MM.1S (cell line): ENCODE data around the gene ELOVL6.

Experiments used
- DNase-seq: peaks from one replicate; pipeline ENCODE4 v3.0.0-alpha.2; 2015
- H2AFZ ChIP-seq: fragments of 300-600 bp; sonication (generic); 2 replicates; pipeline ENCODE4 v1.6.0; 2016; ENCODE audit warnings: antibody characterized with exemption, low read length
- H3F3A ChIP-seq: fragments of 300-600 bp; sonication (generic); 2 replicates; pipeline ENCODE4 v1.6.1; 2016; ENCODE audit warnings: mild to moderate bottlenecking, antibody characterized with exemption, low read length, moderate library complexity, mixed read lengths; ENCODE audit not compliant: insufficient read depth
- H3K27ac ChIP-seq: fragments of 300-600 bp; sonication (generic); 2 replicates; pipeline ENCODE4 v1.5.1; 2016; ENCODE audit warnings: mild to moderate bottlenecking, low read length
- H3K27me3 ChIP-seq: fragments of 300-600 bp; sonication (generic); replicated peaks from 2 replicates; pipeline ENCODE4 v1.6.0; 2016; ENCODE audit warnings: low read length; ENCODE audit not compliant: insufficient read depth
- H3K36me3 ChIP-seq: fragments of 300-600 bp; sonication (generic); replicated peaks from 2 replicates; pipeline ENCODE4 v1.6.1; 2016; ENCODE audit warnings: mild to moderate bottlenecking, low read length, mixed read lengths; ENCODE audit not compliant: insufficient read depth
- H3K4me1 ChIP-seq: fragments of 300-600 bp; sonication (generic); 2 replicates; pipeline ENCODE4 v1.6.1; 2016; ENCODE audit warnings: low read length, mixed read lengths
- H3K4me2 ChIP-seq: fragments of 300-600 bp; sonication (generic); 2 replicates; pipeline ENCODE4 v1.6.0; 2016; ENCODE audit warnings: low read depth, low read length
- H3K4me3 ChIP-seq: fragments of 300-600 bp; sonication (generic); 2 replicates; pipeline ENCODE4 v1.5.1; 2016; ENCODE audit warnings: low read length, mixed read lengths
- H3K79me2 ChIP-seq: fragments of 300-600 bp; sonication (generic); 2 replicates; pipeline ENCODE4 v1.6.1; 2016; ENCODE audit warnings: mixed run types, low read length, mixed read lengths
- H3K9ac ChIP-seq: fragments of 300-600 bp; sonication (generic); 2 replicates; pipeline ENCODE4 v1.6.1; 2016; ENCODE audit warnings: low read length, mixed read lengths
- H3K9me2 ChIP-seq: fragments of 300-600 bp; sonication (generic); replicated peaks from 2 replicates; pipeline ENCODE4 v1.6.1; 2016; ENCODE audit warnings: mild to moderate bottlenecking, low read length, mixed read lengths; ENCODE audit not compliant: insufficient read depth
- H3K9me3 ChIP-seq: fragments of 300-600 bp; sonication (generic); replicated peaks from 2 replicates; pipeline ENCODE4 v1.6.1; 2016; ENCODE audit warnings: mild to moderate bottlenecking, low read length, mixed read lengths; ENCODE audit not compliant: insufficient read depth
- H4K20me1 ChIP-seq: fragments of 300-600 bp; sonication (generic); 2 replicates; pipeline ENCODE4 v1.6.1; 2016; ENCODE audit warnings: mild to moderate bottlenecking, low read length, moderate library complexity, mixed read lengths; ENCODE audit not compliant: insufficient read depth
- CTCF ChIP-seq: fragments of 300-600 bp; sonication (generic); IDR thresholded peaks from 2 replicates; pipeline ENCODE4 v1.5.1; 2016; ENCODE audit warnings: antibody characterized with exemption, low read length, mixed read lengths
- EZH2 ChIP-seq: fragments of 300-600 bp; sonication (generic); optimal IDR thresholded peaks from 2 replicates; pipeline ENCODE3; 2017; ENCODE audit warnings: low read depth, mild to moderate bottlenecking, antibody characterized with exemption, low read length, mixed read lengths
- EZH2phosphoT487 ChIP-seq: fragments of 300-600 bp; sonication (generic); IDR thresholded peaks from 2 replicates; pipeline ENCODE4 v1.6.1; 2018; ENCODE audit warnings: antibody characterized with exemption, low read length

Gene ELOVL6

GRCh38 chr4:110075891-110076290 lies 122.5 kb downstream of the ELOVL6 start:
- Histone ChIP-seq H3K9ac (no peak overlapping the region), H3K4me1 (peaks cover 11% of the 10 kb centered on the region; the same call in 1 of the 2 replicates), H3F3A (no peaks in the 10 kb centered on the region), H3K9me2 (no peaks in the 10 kb centered on the region), H2AFZ (no peak overlapping the region), H3K27me3 (no peaks in the 10 kb centered on the region), H3K9me3 (no peaks in the 10 kb centered on the region), H3K4me3 (no peak overlapping the region), H4K20me1 (no peaks in the 10 kb centered on the region), H3K36me3 (no peaks in the 10 kb centered on the region), H3K4me2 (no peak overlapping the region), H3K27ac (no peak overlapping the region), H3K79me2 (no peaks in the 10 kb centered on the region)
- no peak for DNase-seq
- TF ChIP-seq CTCF: no peak
- no peak for TF ChIP-seq EZH2phosphoT487
- no peak for TF ChIP-seq EZH2

- Histone ChIP-seq H3K27ac (no peak overlapping the region), H3K79me2 (no peaks in the 10 kb centered on the region), H3K4me2 (no peak overlapping the region), H3K9me2 (no peaks in the 10 kb centered on the region), H2AFZ (no peak overlapping the region), H3K4me1 (peaks cover 11% of the 10 kb centered on the region; the same call in 1 of the 2 replicates), H3K9me3 (no peaks in the 10 kb centered on the region), H3K36me3 (no peaks in the 10 kb centered on the region), H3K9ac (no peak overlapping the region), H4K20me1 (no peaks in the 10 kb centered on the region), H3K27me3 (no peaks in the 10 kb centered on the region), H3K4me3 (no peak overlapping the region), H3F3A (no peaks in the 10 kb centered on the region)
- TF ChIP-seq EZH2phosphoT487 (no peak), CTCF (no peak), EZH2 (no peak)
- peak; percentile 37 for DNase-seq
Measured at GRCh38 chr4:110075083-110075738, 123.2 kb downstream of the ELOVL6 start.

- Histone ChIP-seq H2AFZ (no peak overlapping the region), H3K4me1 (peaks cover 11% of the 10 kb centered on the region; the same call in 1 of the 2 replicates), H4K20me1 (no peaks in the 10 kb centered on the region), H3K9ac (no peak overlapping the region), H3F3A (no peaks in the 10 kb centered on the region), H3K4me2 (no peak overlapping the region), H3K27ac (no peak overlapping the region), H3K27me3 (no peaks in the 10 kb centered on the region), H3K4me3 (no peak overlapping the region), H3K9me2 (no peaks in the 10 kb centered on the region), H3K36me3 (no peaks in the 10 kb centered on the region), H3K9me3 (no peaks in the 10 kb centered on the region), H3K79me2 (no peaks in the 10 kb centered on the region)
- no peak for DNase-seq
- TF ChIP-seq CTCF (no peak), EZH2phosphoT487 (no peak), EZH2 (no peak)
Measured at GRCh38 chr4:110074570-110074969, 123.8 kb downstream of the ELOVL6 start.
